ENCODE data around the gene SSX2IP.
"Not testable (repeated sequence)": the region's sequence is repeated elsewhere in the genome, so short reads cannot be mapped to it uniquely, and the experiment has no call there.

Gene SSX2IP

DNA sequence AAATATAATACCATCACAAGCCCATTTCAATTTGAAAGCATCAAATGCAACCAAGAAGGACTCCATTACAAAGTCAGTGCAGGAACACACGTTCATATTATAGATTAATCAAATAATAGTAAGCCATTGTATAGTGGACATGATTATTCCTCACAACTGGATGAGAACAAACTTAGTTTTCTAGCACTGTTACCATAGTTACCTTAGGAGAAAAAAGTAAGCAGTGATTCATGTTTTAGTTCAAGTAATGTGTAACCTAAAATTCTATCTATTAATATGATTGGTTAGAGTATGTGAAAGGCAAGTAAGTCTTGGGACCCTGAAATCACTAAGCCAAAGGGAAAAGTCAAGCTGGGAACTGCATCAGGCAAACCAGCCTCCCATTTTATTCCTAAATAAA lies 15.2 kb downstream of the SSX2IP start:
- no peak for DNase-seq

DNA sequence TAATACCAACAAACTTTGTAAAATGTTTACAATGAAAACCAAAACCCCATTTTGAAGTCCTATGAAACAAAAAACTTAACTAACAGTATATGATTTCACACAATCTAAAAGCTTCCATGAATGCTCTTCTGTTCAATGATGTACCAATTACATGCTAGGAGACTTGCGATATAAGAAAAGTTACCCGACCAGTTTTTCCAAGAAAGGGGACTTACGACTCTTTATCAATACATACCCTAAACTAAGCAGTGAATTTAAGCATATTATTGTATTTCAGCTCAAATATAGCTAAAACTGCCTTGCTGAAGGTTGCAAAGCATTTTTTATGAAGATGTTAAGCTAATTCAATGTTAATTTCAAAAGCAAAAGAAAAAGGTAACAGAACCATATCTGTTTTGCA lies 15.6 kb downstream of the SSX2IP start:
- peak in 1 of 3 experiments; percentile 11 for DNase-seq

DNA sequence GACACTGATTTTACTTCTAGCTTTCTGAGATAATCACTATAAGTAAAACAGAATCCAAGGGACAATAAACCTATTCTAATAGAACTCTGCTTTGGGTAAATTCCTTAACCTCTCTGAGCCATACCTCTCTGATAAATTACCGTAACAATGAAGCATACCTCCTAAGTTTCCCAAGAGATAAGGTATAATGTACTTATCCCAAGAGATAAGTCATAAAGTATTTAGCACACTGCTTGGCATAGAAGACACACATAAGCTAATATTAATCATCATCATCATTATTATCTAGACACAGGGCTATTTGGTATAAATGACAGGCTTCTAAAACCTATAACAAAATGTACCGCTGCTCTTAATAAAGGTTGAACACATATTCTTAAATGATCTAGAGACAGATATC lies 16.2 kb downstream of the SSX2IP start:
- DNase-seq, result no peak

DNA sequence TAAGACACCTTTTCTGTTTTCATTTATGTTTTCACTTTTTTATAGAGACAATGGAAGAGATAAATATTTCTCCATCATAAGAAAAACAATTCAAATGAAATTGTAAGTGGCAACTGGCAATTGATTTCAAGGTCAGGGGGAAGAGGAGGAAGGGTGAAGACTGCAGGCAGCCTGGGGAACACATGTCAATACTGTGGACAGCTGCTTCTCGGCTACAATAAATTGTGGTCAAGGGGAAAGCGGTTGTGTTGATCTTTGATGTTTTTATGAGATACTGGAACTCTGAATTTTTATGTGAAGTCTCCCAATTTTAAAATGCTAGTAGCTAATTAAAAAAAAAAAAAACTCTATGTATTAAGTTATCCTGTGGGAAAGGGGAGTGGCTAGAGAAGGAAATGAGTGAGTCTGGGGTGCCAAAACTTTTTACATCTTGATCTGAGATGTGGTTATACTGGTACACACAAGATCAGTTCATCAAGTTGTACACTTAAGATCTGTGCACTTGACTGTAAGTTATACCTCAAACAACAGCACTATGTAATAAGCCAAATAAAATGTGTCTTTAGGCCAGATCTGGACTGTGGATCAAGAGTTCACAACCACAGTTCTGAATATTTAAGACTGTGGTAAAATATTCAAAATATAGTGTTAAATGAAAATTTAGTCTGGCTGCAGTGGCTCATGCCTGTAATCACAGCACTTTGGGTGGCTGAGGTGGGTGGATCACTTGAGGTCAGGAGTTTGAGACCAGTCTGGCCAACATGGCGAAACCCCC lies 18.0 kb downstream of the SSX2IP start:
- no peak for DNase-seq

DNA sequence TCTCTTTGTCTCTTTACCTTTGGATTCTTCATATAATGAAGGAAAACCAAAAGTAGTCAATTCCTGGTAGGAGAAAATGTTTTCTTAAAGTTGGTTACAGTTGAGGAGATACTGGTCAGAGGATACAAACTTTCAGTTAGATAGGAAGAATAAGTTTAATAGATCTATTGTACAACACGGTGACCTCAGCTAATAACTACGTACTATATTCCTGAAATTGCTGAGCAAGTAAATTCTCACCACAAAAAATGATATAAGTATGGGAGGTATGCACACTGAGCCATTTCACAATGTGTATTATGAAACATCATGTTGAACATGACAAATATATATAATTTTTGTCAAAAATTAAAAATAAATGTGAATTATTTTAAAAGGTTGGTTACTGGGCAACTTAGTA lies 20.4 kb downstream of the SSX2IP start:
- no peak for DNase-seq

DNA sequence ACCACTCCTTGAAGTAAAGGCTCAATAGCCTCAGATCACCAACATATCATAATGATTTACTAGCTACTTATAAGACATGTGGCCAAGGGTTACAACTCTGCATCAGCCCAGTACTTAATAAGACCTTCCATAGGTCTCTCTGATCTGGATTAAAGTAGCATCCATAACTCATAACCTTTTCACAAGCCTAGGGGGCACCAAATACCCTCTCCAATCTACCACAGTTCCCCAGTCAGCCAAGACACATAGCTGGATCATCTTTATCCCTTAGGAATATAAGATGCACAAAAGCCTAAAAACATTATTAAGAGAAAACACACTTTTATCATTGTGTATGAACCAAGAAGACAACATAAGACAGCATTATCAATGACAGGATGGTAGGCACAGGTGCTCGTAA lies 22.1 kb downstream of the SSX2IP start:
- DNase-seq, result peak in 1 of 3 experiments; percentile 7

DNA sequence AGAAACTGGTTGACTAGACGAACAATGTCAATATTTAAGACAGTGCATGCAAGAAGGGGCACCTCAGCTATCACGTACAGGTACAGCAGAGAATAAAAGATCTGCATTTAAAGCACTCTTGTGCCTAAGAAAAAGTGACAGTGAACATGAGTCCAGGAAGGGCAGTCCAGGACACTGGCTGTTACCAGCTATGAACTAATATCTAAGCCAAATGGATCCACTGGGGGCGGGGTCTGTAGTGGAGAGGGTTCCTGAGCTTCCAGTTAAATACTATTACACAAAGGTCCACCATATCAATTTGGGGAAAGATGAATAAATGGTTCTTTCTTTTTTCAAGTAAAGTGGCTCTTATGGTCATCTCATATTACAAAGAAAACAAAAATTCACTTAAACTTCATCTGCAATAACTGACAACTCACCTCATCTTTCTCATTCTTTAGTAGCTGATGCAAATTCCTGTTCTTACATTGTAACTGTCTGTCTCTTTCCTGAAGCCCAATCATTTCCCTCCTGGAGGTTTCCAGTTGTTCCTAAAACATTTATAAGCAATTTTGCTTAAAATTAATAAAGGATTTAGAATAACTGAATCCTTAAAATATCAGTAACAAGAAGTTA lies 24.5 kb downstream of the SSX2IP start:
- peak in 1 of 3 experiments; percentile 7 for DNase-seq

DNA sequence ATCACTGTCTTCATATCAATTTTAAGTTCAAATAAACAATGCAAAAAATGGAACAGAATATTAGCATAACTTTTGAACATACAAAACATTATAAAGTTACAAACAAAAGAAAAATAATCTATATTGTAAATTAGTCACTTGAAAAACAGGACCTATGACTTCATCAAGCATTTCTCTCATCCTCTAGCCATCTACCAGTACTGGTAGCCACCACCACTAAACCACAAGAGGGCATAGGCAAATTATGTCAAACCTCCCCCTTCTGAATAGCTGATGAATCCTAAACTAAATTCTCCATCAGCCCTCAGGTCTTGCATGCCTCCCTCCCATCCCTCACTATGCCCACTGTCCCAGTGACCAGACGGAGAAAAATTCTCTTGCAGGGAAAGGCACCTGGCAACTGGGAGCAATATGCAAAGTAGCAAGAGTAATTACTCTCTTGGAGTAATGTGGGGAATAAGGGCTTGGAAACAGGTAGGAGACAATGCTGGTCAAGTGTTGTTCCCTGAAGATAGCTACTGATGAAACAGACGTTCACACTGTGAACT lies 37.1 kb downstream of the SSX2IP start:
- DNase-seq, result peak in 1 of 3 experiments; percentile 4

DNA sequence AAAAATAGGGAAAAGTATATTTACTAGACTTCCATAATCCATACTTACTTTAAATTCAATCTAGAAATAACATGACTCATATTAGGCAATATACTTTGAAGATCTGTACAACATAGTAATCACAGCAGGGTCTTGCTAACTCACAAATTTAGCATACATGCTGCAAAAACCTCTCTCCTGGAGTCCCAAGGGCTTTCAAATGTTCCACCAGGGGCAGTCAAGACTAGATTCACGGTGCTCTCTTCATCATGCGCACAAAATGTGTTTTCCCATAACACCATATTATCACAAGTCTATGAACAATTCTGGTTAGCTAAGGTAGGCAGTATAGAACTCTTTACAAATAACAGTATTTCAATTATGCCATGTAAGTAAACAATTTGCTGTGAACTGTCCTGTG lies 45.8 kb downstream of the SSX2IP start:
- DNase-seq, result no peak

DNA sequence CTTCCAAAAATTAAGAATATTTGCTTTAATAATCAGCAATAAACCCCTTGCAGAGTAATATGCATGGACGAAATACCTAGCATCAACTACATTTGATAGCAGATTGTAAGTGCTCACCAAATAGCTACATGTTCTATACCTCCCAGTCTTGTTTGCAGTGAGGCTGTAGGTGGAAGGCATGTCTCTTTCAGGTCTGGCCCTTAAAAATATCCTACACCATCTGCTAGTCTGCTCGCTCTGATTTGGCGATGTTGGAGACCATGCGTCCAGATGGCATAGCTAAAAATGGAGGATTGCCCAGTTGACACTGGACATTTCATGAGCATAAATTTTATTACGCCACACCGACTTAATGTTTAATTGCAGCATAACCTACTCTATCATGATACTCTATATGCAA lies 47.1 kb downstream of the SSX2IP start:
- no peak for DNase-seq

DNA sequence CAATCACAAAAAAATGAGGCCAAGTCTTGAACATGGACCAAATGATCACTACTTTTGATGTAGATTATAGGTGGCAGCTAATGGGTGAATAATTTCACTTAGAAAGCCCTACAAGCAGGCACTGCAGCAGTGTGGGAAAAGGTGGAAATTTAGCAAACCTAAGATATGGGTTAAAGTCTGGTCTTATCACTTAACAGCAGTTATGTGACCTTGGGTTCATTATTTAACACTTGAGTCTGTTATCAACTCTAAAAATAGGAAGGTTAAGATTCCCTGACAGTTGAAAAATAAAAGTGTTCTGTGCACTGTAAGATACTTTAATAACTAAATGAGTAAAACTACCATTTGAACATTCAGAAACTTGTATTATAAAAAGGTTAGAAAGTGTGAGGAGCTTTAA lies 47.5 kb downstream of the SSX2IP start:
- DNase-seq, result no peak

DNA sequence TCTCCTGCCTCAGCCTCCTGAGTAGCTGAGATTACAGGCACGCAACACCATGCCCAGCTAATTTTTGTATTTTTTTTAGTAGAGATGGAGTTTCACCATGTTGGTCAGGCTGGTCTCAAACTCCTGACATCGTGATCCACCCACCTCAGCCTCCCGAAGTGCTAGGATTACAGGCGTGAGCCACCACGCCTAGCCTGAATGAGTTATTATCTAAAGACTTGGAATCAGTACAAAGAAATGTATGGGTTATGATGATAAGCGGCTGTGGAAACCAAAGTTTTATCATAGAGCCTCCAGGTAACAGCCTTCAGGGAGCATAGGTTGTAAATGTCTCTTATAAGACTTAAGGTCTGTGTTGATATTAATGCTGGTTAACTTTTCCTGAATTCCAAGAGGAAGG lies 50.5 kb downstream of the SSX2IP start:
- not testable (repeated sequence) for DNase-seq

DNA sequence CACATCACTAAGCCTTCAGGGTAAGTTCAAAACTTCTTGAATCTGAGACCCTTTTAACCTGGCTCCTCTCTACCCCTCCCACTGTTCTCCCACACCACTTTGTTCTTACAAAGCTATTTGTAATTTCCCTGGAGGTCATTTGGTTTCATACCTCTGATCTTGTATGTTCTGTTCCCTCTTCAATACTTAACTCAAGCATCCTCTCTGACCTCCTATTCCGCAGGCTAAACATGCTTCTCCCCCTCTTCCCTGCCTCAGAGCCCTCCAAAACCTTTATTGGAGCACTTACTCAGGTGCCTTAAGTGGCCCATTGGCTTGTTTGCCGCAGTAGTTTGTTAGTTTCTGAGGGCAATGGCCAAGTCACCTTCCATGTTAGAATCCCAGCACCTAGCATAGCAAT lies 54.8 kb downstream of the SSX2IP start:
- no peak for DNase-seq

DNA sequence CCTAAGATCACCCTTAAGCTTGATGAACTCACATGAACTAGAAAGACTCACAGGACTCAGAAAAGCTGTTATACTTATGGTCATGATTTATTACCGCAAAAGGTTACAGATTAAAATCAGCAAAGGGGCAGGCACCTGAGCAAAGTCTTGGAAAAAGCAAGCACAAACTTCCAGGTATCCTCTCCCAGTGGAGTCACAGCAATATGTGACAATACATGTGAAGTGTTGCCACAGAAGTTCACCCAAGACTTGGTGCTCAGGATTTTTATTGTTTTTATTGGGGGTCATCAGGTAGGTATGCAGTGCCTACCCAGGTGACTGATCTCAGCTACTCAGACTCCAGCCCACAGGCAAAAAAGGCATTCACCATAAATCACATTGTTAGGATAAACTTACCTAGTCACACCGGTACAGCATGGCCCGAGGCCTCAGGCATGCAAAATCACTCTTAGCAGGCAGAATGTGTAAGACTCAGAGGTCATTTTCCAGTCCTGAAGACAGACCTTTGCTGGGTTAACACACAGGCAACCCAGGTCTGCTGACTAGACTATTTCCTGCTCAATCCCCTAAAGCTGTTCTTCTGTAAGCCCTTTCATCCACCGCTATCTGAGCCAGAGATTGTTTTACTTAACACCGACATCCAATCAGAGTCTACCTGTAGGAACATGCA lies 55.6 kb downstream of the SSX2IP start:
- no peak for DNase-seq

DNA sequence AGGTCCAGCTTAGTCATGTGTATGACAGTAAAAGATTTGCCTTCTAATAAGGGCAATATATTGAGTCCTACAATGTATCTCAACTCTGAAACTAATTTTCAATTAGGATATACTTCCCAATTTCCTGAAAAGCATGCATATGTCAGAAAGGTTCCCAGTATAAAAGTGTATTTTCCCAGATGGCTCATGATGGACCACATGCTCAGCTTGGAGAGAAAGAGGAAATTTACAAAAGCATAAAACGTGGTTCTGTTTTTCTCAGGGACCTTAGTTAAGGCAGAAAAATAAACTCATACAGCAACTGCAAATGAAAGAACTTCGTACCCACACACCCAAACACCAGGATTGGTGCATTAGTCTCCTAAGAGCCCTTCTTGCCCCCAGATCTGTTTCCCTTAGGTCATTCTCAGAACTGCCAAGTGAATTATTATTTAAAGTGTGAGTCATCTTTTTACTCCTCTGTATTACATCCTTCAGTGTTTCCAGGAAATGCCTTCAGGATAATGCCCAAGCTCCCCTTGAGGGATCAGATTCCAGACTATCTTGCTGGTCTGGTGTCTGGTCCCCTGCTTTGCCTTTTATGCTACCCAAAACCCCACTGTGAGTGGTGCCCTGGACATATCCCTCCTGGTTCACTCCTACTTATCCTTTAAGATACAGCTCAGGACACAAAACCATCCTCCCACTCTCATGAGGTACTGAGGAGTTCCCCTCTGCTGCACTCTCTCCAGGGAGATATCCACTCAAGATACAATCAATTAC lies 57.4 kb downstream of the SSX2IP start:
- DNase-seq, result no peak

DNA sequence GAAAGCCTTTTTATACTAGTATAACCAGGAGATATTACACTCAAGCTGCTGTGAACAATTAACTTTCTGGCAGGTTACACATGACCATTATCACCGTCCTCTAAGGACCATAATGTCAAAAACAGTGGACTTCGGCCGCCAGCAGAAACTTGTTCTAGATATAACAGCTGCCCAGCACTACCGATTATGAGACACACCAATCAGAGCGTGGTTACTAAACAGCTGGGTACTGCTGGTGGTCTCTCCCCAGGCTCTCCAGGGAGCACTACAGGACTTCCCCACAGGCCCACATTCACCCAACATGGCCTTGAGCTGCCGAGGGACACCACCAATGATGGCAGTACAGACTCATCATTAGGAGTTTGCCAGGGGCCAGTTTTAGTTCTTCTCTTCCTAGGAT lies 58.1 kb downstream of the SSX2IP start:
- DNase-seq, result no peak

DNA sequence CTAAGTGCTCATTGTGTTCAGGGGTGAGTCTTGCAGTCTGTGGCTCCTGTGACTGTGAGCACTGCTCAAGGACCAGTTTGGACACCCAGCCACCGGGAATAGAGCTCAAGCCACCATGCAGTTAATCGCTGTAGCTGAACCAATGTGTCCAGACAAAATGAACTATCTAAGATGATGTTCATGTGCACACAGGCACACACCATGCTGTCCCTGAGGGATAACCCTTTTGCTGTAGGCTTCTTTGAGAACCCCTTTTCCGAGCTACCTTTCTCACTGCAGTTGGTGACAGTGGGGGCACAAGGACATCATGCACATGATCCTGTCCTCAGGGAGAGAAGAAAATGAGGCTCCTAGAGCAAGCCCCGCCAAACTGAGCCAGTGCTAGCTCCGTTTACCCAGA lies 65.4 kb downstream of the SSX2IP start:
- no peak for DNase-seq

DNA sequence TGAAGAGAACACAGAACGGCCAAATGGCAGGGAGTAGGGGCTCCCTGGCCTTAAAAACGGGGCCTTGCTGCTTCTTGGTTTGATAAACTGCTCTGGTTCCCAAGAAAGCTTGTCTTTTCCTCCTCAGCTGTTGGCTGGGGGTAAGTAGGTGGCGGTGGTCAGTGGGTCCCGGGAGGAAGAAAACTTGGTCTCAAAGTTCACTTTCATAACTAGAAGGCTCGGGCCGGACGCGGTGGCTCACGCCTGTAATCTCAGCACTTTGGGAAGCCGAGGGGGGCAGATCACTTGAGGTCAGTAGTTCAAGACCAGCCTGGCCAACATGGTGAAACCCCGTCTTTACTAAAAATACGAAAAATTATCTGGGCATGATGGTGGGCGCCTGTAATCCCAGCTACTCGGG lies 68.7 kb downstream of the SSX2IP start:
- no peak for DNase-seq

DNA sequence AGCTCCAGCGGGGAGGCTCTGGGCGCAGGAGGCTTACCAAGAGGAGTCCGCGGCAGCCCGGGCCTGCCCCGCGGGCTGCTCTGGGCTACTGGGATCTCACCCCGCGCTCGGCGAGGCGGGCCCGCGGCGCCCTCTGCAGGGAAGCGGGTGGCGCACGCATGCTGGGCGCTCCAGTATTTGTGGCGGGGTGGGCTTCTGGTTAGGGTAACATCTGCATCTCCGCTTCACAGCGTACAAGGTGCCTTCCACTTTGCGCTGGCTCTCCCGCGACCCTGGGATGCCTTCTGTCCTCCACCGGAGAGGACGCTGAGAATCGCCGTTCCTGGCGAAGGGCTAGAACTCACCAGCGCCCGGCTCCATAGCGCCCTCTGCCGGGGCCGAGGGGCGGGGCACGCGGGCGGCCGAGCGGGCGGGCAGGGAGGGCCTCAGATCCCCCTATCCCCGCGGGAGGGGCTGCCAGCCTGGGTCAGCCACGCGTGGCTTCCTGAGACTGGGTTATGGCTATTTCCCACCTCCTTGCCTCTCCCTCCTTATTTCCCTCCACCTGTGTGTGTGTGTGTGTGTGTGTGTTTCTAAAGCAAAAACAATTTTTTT lies 69.4 kb downstream of the SSX2IP start:
- DNase-seq, result peak; percentile 73 to 95 (median 93)

DNA sequence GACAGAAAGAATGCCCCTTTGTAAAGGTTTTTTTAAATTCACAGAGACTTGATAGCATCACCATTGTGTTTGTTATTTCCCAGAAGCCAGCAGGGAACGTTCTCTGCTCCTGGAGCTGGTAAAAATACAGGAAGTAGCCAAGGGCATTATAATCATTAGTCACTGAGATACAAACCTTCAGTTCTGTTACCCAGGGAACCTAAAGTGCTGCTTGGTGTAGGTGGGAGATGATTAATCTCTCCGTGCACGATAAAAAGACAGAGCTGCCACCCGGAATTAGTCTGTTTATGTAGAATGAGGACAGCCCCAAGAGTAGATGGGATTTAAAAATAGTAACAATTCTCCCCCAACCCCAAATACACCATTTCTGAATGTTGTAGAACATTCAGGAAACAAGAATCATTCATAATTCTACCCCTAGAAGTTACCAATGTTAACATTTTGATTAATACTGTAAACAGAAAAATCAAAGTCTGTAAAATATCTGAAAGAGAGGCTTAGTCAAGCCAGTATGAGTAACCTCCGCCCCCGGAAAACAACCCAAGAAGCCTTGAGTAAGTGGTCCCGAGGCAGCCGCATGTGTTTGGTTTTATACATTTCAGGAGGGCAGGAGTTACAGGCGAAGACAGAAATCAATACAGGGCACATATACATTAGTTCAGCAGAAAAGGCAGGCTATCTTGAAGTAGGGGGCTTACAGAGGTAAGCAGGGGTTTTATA lies 70.7 kb downstream of the SSX2IP start:
- peak in 2 of 3 experiments; percentile 67 to 94 for DNase-seq

DNA sequence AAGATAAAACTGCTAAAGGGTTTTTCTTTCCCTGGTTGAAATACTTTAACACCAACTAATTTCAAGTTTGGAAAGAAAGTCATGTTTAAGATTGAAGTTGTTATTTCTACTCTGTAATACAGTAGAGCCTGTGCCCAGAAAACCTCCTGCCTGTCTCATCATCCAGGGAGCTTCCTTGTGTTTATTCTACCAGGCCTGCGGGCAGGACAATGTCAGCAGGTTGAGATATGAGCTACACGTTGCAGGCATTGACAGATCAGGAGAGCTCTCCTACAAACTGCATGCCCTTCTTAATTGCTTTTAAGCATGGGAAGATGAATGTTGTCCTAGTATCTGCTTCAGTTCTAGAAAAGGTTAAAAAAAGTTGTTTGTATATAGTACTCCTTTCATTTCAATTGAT lies 72.9 kb downstream of the SSX2IP start:
- no peak for DNase-seq

DNA sequence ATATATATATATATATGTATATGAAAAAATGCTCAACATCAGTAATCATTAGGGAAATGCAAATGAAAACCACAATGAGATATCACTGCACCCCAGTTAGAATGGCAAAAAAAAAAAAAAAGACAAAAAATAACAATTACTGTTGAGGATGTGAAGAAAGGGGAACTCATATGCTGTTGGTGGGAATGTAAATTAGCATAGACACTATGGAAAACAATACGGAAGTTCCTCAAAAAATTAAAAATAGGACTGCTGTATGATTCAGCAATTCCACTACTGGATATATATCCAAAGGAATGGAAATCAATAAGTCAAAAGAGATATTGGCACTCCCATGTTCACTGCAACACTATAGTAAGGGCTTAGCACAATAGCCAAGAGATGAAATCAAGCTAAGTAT lies 74.5 kb downstream of the SSX2IP start:
- DNase-seq, result no peak
